HG03457 (cell line): Measurements from ENCODE around the gene EPX.

Experiments used
- ATAC-seq: cut with Tn5 transposase; IDR thresholded peaks from one replicate; pipeline ENCODE4 v1.9.1; 2021; ENCODE audit warnings: moderate number of reproducible peaks; ENCODE audit not compliant: unreplicated experiment

The EPX gene

GRCh38 chr17:58249270-58250133 lies 57.0 kb downstream of the EPX start:
- ATAC-seq, result no peak

- ATAC-seq, result no peak
Observed at GRCh38 chr17:58250344-58251011, 58.0 kb downstream of the EPX start.

GRCh38 chr17:58252141-58252540 lies 59.6 kb downstream of the EPX start:
- no peak for ATAC-seq

- ATAC-seq, result no peak
Observed at GRCh38 chr17:58253082-58253481, 60.6 kb downstream of the EPX start.
